Lower leg skin (tissue), 4 donors: Measurements from ENCODE around the gene ACOXL. TPM values are rescaled to one million over a fixed set of nuclear protein-coding genes. Genes with fewer than 3 reads are reported as not detected.
"Not testable (repeated sequence)": the region's sequence is repeated elsewhere in the genome, so short reads cannot be mapped to it uniquely, and the experiment has no call there.

Experiments
- DNase-seq, 2 donors: peaks; one replicate each; pipeline ENCODE4 v3.0.0-alpha.2; 2019; ENCODE audit warnings: low spot score in 2 of 2
- H3K4me3 ChIP-seq: fragments of 200-600 bp; sonication (generic); 2 replicates; pipeline ENCODE4 v1.5.1; 2017; ENCODE audit warnings: mild to moderate bottlenecking, low read depth; ENCODE audit not compliant: poor library complexity, severe bottlenecking
- CTCF ChIP-seq, 3 donors: fragments of 450-650 bp; IDR thresholded peaks; one replicate each; pipeline ENCODE4 v1.5.1; 2016; ENCODE audit warnings: antibody characterized with exemption in 3 of 3, mild to moderate bottlenecking in 3 of 3, moderate library complexity in 2 of 3
- POLR2A ChIP-seq, 2 donors: fragments of 450-650 bp; IDR thresholded peaks; one replicate each; pipeline ENCODE4 v1.6.1; 2016 to 2017; ENCODE audit warnings: antibody characterized with exemption in 2 of 2, mild to moderate bottlenecking in 1 of 2, moderate library complexity in 1 of 2
- WGBS, 2 donors: methylation state at CpG; one replicate each; pipeline ENCODE4 v1.1.5; 2018; 5-methylcytosine and 5-hydroxymethylcytosine counted together
- intact Hi-C: fragments of 100-400 bp; cut with DNase I; formaldehyde crosslinking; loops from one replicate; pipeline ENCODE4 v1.15.0; 2023; ENCODE audit warnings: low total_unique reads
- total RNA-seq, 4 donors: library from RNA; depleted of rRNA; stranded (reverse); fragments of >200 nt; gene quantifications; one replicate each; pipeline ENCODE4 v1.1.0, GENCODE V29; 2016

The ACOXL gene
- total RNA-seq: not detected

- intact Hi-C loops: no loop called here
- TF ChIP-seq POLR2A (IDR thresholded peaks at IDR 0.05) (no peak), CTCF (IDR thresholded peaks at IDR 0.05) (no peak)
- WGBS, 2 donors: 2 to 5% methylated on average over 65 to 78 of the region's 94 CpGs
- H3K4me3 ChIP-seq: no peak within 1 kb of the TSS
- DNase-seq: no peak
Measured at GRCh38 chr2:110732422-110733413, at the start of gene ACOXL. Gene ACOXL, plus strand, starts transcription at chr2:110732573. Its CDS starts 35,817 bp downstream, at chr2:110768390.

GRCh38 chr2:110682872-110683271, 49.5 kb upstream of the ACOXL start:
- intact Hi-C loops: no loop called here
- no peak for TF ChIP-seq CTCF (IDR thresholded peaks at IDR 0.05)
- TF ChIP-seq POLR2A (IDR thresholded peaks at IDR 0.05): no peak
- 98 to 100% methylated on average over 1 of the region's 1 CpG for WGBS, 2 donors
- DNase-seq: no peak
- no peak overlapping the region for H3K4me3 ChIP-seq

GRCh38 chr2:110687775-110688484, 44.4 kb upstream of the ACOXL start:
- 47 to 51% methylated on average over 9 of the region's 9 CpGs for WGBS, 2 donors
- intact Hi-C loops, H3K4me3 ChIP-seq, DNase-seq: not testable (repeated sequence)

GRCh38 chr2:110688594-110689091, 43.7 kb upstream of the ACOXL start:
- intact Hi-C loops: no loop called here
- TF ChIP-seq CTCF (IDR thresholded peaks at IDR 0.05) (no peak), POLR2A (IDR thresholded peaks at IDR 0.05) (no peak)
- 37 to 40% methylated on average over 5 of the region's 5 CpGs for WGBS, 2 donors
- DNase-seq: no peak
- no peak overlapping the region for H3K4me3 ChIP-seq

GRCh38 chr2:110690083-110690965, 42.0 kb upstream of the ACOXL start:
- DNase-seq: no peak
- TF ChIP-seq POLR2A (IDR thresholded peaks at IDR 0.05) (no peak), CTCF (IDR thresholded peaks at IDR 0.05) (no peak)
- WGBS, 2 donors: 85 to 91% methylated on average over 4 of the region's 4 CpGs
- intact Hi-C loops: no loop called here
- no peak overlapping the region for H3K4me3 ChIP-seq
